GM18951 (cell line): ENCODE results near the gene PRKACB.

ENCODE experiments used
- POLR2A ChIP-seq: IDR thresholded peaks from 4 replicates; pipeline ENCODE4 v1.6.1; 2011; ENCODE audit warnings: mild to moderate bottlenecking; ENCODE audit not compliant: insufficient read length, insufficient read depth; ENCODE audit errors: extremely low read depth
- in situ Hi-C: fragments of 300-500 bp; cut with MboI; formaldehyde crosslinking; loops from one replicate; pipeline ENCODE4 v1.12.0; 2022; ENCODE audit warnings: low sequenced_read_pairs, mixed read lengths, inconsistent platforms; ENCODE audit not compliant: unreplicated experiment

Gene PRKACB

DNA sequence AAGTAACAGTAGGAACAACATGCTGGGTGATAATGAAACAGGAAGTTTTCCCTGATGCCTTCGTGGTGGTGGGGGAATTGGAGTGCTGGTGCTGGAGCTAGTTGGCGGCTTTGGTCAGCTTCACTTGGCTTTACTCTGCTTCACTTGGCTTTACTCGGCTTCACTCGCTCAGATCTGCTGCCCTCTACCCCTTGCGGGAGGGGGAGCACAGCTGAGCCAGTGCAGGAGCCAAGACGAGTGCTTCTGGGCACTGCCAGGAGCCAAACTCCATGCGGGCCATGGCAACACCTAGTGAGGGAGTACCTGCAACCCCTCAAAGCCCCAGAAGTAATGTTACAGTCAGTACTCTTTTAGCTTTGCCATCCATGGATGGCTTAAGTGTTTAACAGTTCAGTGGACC lies 10.6 kb upstream of the PRKACB start:
- in situ Hi-C loops: loop anchor here (25.0 kb wide), 2 partner anchors 479 to 629 kb away; no protein-coding TSS in a partner anchor
- no peak for TF ChIP-seq POLR2A

DNA sequence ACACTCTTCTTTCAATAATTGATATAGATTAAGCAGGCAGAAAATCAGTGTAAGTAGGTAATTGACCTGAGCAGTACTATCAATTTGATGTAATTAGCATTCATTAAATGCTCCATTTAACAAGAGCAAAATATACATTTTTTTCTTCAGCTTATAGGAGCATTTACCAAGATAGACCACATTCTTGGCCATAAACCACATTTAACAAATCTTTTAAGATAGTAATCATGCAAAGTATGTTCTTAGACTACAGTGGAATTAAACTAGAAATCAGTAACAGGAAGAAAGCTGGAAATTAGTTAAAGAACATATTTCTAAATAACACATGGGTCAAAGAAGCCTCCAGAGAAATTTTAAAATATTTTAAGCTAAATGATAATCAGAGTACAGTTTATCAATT lies 8.7 kb upstream of the PRKACB start:
- in situ Hi-C loops: loop anchor here (25.0 kb wide), 2 partner anchors 477 to 627 kb away; no protein-coding TSS in a partner anchor
- TF ChIP-seq POLR2A: no peak

DNA sequence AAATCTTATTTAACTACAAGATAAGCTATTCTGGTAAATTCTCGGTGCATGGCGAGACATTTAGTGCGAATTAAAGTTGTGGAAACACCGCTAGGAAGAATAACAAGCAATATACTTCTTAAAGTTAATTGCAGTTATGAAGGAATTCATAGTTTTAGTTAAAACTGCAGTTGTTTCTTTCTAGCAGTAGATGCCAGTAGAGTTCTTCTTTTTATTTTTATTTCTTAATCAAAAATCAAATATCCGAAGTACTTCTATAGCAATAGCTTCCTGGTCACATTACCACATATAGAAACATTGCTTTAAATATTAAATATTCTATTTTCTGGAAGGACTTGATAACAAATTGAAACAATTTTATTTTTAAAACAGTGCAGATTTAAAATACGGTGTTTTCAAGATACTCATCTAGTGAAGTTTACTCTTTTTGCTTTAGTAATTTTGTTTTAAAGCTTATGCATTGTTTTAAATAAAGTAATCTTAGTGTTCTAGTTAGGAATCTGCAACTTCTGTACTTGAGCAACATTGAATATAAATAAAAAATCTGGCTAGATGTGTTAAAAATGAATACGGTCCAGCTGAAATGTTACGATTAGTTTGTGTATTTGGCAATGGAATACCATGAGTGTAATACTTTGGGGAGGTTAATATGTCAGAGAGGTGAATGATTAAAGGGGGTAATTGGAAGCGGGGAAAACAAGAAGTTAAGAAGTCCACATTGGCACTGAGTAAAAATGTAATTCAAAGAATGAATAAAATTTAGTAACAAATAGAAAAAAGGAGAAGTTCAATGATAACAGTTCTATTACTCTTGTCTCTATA lies 2.7 kb upstream of the PRKACB start:
- no peak for TF ChIP-seq POLR2A
- in situ Hi-C loops: loop anchor here (10.0 to 25.0 kb wide), 3 partner anchors 293 to 621 kb away; no protein-coding TSS in a partner anchor

DNA sequence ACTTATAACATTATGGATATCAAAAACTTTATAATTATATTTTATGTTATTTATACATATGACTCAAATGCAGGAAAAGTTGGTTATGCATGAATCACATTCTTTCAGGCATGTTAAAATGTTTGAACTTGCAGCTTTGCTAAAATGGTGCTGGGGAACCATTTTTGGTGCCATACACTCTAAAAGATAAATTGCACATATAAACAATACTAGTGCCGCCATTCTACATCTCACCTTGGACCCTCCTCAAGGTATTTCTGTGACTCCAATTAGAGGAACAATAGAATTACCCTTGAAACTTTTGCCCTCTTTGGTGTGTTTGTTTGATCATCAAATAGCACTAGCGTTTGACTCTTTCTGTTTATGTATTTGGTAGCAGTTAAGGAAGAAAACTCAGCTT lies 997 bp downstream of the PRKACB start:
- TF ChIP-seq POLR2A: no peak
- in situ Hi-C loops: loop anchor here (10.0 to 25.0 kb wide), 3 partner anchors 290 to 617 kb away; no protein-coding TSS in a partner anchor

DNA sequence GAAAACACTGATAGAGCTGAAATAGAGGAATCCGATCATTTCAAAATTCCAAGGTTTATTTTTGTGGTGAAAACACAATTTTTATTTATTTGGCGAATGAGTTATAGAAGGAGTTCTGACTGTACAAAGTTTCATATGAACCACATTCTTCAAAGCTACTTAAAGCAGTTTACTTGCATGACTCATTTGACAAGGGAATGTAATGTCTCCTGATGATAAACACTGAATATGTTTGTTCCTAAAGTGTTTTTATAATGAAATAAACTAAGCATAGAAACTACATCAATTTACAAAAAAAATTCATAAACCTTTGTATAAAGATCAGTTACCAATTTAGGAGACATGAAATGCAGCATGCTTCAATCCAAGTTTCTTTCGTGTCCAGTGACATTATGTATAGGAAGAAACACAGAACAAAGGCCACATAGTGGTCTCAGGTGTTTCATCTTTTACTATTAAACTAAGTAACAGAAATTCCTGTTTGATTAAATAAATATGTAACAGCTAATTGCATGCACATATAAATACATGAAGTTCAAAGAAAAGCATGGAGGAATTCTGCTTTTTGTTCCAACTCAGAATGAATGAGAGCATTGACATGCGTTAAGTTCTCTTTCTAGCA lies 2.5 kb downstream of the PRKACB start:
- in situ Hi-C loops: loop anchor here (10.0 to 25.0 kb wide), 3 partner anchors 288 to 616 kb away; no protein-coding TSS in a partner anchor
- no peak for TF ChIP-seq POLR2A

DNA sequence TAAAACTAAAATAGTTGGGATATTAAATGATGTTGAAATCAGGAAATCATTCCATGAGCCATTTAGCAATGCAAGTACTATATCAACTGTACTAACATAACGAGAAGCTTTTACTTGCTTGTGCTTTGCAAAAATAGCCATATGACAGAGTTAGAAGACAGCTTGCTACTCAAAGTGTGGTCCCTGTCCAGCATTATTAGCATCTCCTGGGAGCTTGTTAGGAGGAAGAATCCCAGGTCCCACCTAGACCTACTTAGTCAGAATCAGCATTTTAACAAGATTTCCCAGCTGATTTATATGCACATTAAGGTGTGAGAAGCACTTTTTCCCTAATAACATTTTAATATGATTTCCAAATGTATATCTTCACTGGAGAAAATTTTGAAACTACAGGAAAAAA lies 4.7 kb downstream of the PRKACB start:
- in situ Hi-C loops: loop anchor here (10.0 to 25.0 kb wide), 3 partner anchors 286 to 614 kb away; no protein-coding TSS in a partner anchor
- no peak for TF ChIP-seq POLR2A

DNA sequence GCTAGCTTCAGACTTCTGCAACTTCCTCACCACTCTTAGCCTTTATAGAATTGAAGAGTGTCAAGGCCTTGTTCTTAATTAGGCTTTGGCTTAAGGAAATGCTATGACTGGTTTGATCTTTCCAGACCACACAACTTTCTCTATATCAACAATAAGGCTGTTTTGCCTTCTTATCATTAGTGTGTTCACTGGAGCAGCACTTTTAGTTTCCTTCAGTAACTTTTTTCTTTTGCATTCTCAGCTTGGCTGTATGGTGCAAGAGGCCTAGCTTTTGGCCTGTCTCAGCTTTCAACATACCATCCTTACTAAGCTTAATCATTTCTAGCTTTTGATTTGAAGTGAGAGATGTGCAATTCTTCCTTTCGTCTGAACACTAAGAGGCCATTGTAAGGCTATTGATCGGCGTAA lies 8.6 kb downstream of the PRKACB start:
- in situ Hi-C loops: no loop called here
- TF ChIP-seq POLR2A: no peak

DNA sequence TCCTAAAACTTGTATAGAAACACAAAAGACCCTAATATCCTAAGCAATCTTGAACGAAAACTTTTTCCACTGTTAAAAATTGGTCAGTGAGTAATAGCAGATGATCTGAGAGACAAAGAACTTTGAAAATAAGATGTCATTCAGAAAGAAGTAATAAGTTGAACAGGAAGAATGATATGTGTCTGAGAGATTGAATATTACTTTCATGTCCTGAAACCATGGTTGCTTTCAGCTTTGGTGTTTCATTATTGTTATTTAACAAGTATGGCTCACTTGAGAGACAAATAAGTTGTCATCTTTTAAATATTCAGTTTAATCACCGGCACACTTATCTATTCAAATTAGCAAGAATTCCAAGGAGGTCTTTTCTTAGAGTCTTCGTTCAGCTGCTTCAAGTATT lies 11.4 kb downstream of the PRKACB start:
- in situ Hi-C loops: no loop called here

DNA sequence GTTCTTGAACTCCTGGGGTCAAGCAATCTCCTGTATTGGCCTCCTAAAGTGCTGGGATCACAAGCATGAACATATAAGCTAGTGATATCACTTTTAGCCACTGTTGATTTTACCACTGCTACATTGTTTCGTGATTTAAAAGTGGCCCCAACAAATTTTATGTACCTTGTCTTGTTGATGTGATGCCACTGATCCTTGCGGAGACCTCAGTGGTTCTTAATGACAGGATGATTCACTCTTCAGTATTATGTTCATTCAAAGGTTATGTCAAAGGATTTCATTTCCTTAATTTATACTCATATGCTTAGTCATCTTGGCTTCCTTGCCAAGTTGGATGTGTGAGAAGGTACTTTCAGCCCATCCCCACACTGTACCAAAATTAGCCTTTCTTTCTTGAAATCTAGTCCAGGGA lies 12.1 kb downstream of the PRKACB start:
- in situ Hi-C loops: no loop called here
- no peak for TF ChIP-seq POLR2A

More for the DNA sequence above, 11.4 kb downstream of the PRKACB start:
- TF ChIP-seq POLR2A: no peak

DNA sequence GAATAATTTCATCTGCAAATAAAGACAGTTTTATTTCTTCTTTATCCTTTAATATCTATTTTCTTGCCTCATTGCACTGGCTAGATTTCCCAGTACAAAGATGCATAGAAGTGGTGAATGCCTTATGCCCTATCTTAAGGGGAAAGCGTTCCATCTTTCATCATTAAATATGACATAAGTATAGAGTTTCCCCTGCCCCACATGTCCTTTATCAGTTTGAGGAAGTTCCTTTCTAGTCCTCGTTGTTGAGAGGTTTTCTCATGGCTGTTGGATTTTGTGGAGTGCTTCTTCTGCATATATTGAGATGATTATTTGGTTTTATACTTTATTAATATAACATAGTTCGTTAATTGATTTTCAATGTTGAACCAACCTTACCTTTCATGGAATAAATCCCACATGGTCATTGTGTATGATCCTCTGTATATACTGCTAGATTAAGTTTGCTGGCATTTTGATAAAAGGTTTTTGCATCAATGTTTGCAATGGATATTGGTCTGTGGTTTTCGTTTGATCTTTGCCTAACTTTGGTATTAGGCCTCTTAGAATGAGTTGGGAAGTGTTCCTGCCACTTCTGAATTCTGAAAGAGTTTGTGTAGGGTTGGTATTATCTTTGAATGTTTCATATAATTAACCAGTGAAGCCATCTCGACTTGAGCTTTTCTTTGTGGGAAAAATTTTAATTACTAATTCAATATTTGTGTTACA lies 15.6 kb downstream of the PRKACB start:
- no peak for TF ChIP-seq POLR2A
- in situ Hi-C loops: no loop called here

DNA sequence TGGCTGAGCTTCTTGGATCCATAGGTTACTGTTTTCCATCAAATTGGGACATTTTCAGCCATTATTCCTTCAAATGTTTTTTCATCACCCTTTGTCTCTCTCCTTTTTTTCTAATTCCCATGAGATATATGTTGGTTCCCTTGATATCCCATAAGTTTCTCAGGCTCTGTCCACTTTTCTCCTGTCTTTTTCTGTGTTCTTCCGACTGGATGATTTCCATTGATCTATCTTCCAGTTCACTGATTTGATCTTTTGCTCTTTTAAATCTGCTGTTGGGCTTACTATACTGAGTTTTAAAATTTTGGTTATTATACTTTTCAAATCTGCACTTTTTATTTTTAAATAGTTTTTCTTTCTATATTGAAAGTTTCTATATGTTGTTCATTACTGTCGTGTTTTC lies 18.2 kb downstream of the PRKACB start:
- TF ChIP-seq POLR2A: no peak
- in situ Hi-C loops: no loop called here

DNA sequence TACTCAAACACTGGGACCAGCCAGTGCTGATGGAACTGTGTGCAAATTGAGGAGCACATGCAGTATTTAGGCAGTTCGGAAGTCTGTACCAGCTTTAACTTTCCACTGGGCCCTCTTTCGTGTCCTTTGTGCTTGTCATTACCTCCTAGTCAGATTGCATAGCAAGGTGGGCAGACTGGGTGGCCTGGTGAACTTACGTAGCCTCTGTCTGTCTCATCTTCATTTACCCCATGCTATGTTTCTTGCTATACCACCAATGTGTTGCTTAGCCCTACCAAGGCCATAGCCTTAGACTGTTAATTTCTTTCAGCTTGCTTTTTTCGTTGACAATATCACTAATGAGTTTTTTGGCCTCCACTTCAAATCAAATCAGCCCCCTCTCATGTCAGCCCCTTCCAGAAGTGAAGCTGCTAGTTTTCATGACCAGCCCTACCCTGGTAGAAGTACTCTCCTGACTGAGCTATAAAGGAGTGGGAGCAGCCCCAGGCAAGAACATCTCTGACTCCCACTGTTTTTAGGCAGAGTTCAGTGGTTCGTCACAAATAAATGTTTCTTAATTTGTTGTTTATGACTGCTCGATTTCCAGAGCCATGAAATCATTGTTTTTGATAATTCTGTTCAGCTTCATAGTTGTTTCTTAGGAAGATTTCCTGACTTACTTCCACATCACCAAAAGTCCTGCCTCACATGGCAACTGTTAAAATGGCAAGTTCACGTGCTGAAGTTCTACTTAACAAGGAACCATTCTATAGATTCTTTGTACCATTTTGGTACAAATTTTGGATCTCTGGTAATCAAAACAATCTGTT lies 19.3 kb downstream of the PRKACB start:
- in situ Hi-C loops: no loop called here
- no peak for TF ChIP-seq POLR2A

DNA sequence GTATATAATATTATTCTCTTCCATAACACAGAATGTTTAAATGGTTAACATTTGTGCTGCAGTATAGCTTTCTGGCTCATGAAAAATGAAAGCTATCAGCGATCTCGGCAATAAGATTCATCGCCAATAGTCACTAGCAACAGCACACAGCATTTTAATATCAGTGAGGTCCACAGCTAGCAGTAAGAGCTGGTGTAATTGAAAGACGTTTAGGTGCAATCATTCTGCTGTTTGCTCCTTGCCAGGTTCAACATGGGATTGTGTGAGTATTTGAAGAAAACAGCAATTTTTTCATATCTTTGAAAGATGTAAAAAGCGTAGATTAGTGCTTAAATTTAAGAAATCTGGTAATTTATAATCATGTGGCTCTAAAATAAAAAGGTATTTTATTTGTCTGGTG lies 20.1 kb downstream of the PRKACB start:
- TF ChIP-seq POLR2A: no peak
- in situ Hi-C loops: no loop called here

DNA sequence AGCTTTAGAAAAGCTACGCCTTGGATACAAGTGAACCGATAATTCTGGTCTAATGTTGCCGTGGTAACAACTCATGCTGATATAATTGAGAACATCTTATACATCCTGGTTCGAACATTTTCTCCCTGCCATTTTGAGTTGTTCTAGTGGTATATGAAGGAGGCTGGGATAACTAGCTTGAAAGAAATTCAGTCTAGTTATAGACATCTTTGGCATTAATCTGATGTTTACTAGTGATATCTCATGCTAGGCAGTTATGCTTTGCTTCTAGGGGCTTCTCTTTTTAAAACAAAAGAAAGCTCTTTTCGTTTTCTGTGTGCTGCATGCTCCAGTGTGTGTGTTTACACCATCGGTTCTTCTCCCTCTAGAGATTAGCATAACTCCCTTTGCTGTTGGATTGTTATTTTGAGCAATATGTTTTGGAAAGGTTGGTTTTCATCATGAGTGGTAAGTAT lies 20.5 kb downstream of the PRKACB start:
- in situ Hi-C loops: no loop called here
- TF ChIP-seq POLR2A: no peak
